ENCODE measurements around the gene CDH13. TPM values are rescaled to one million over a fixed set of nuclear protein-coding genes. Genes with fewer than 3 reads are reported as not detected.

CDH13 gene
- total RNA-seq, 1 donor from 2014 or later = 81.1 TPM

DNA sequence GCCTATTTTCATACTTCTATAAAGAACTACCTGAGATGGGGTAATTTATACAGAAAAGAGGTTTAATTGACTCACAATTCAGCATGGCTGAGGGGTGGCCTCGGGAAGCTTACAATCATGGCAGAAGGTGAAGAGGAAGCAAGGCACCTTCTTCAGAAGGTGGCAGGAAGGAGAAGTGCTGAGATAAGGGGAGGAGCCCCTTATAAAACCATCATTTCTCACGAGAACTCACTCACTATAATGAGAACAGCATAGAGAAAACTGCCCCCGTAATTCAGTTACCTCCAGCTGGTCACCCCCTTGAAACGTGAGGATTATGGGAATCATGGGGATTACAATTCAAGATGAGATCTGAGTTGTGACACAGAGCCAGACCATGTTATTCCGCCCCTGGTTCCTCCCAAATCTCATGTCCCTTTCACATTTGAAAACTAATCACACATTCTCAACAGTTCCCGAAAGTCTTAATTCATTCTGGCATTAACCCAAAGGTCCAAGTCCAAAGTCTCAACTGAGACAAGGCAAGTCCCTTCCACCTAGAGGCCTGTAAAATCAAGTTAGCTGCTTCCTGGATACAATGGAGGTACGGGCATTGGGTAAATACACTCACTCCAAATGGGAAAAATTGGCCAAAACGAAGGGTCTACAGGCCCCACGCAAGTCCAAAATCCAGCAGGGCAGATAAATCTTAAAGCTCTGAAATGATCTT is 237.7 kb downstream of the CDH13 start:
- H3K27me3 Mint-ChIP-seq (ENCODE audit: unreplicated experiment) = peaks cover 2% of the 10 kb centered on the region
- no peaks in the 10 kb centered on the region for H3K4me1 Mint-ChIP-seq (ENCODE audit: low read depth, unreplicated experiment)
- no peak overlapping the region for H3K27ac Mint-ChIP-seq (ENCODE audit: unreplicated experiment)
- no peak for DNase-seq
- peaks cover 17% of the 10 kb centered on the region for H3K36me3 Mint-ChIP-seq (ENCODE audit: unreplicated experiment)
- TF ChIP-seq, protein P1, sequence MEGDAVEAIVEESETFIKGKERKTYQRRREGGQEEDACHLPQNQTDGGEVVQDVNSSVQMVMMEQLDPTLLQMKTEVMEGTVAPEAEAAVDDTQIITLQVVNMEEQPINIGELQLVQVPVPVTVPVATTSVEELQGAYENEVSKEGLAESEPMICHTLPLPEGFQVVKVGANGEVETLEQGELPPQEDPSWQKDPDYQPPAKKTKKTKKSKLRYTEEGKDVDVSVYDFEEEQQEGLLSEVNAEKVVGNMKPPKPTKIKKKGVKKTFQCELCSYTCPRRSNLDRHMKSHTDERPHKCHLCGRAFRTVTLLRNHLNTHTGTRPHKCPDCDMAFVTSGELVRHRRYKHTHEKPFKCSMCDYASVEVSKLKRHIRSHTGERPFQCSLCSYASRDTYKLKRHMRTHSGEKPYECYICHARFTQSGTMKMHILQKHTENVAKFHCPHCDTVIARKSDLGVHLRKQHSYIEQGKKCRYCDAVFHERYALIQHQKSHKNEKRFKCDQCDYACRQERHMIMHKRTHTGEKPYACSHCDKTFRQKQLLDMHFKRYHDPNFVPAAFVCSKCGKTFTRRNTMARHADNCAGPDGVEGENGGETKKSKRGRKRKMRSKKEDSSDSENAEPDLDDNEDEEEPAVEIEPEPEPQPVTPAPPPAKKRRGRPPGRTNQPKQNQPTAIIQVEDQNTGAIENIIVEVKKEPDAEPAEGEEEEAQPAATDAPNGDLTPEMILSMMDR (IDR thresholded peaks at IDR 0.05; ENCODE audit: partially characterized antibody, unreplicated experiment) = no peak
- no peak overlapping the region for H3K4me3 Mint-ChIP-seq (ENCODE audit: unreplicated experiment)
- H3K9me3 Mint-ChIP-seq (ENCODE audit: unreplicated experiment) = peaks cover 3% of the 10 kb centered on the region

DNA sequence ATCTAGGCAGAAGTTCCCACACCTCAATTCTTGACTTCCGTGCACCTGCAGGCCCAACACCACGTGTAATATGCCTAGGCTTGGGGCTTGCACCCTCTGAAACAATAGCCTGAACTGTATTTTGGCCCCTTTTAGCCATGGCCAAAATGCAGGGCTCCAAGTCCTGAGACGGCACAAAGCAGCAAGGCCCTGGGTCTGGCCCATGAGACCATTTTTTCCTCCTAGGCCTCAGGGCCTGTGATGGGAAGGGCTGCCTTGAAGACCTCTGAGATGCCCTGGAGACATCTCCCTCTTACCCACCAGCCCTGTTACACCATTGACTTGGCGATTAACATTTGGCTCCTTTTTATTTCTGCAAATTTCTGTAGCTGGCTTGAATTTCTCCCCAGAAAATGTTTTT is 238.6 kb downstream of the CDH13 start:
- Mint-ChIP-seq H3K4me1 (ENCODE audit: low read depth, unreplicated experiment) (no peaks in the 10 kb centered on the region), H3K4me3 (ENCODE audit: unreplicated experiment) (no peak overlapping the region), H3K27me3 (ENCODE audit: unreplicated experiment) (peaks cover 2% of the 10 kb centered on the region), H3K9me3 (ENCODE audit: unreplicated experiment) (peaks cover 3% of the 10 kb centered on the region), H3K27ac (ENCODE audit: unreplicated experiment) (no peak overlapping the region), H3K36me3 (ENCODE audit: unreplicated experiment) (peaks cover 22% of the 10 kb centered on the region)
- no peak for DNase-seq
- TF ChIP-seq, protein P1 (IDR thresholded peaks at IDR 0.05; ENCODE audit: partially characterized antibody, unreplicated experiment) = no peak

DNA sequence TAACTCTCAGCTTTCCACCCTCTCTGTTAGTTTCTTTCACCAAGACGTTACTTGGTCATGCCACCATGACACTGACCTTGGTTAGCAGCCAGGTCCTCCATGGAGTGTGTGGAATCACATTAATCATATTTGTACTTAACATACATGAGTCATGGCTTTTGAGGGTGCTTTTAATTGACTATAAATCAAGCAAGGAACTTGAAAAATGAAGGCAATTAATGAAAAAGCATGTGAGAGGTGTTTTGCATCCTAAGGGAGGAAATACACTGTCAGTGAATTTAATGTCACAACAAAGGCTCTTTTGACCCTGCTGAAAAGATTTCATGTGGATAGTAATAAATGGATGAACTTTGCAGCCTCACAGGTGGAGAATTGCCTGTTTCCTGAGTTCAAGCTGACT is 240.7 kb downstream of the CDH13 start:
- H3K9me3 Mint-ChIP-seq (ENCODE audit: unreplicated experiment) = peaks cover 3% of the 10 kb centered on the region
- H3K4me1 Mint-ChIP-seq (ENCODE audit: low read depth, unreplicated experiment) = no peaks in the 10 kb centered on the region
- TF ChIP-seq, protein P1 (IDR thresholded peaks at IDR 0.05; ENCODE audit: partially characterized antibody, unreplicated experiment) = no peak
- H3K4me3 Mint-ChIP-seq (ENCODE audit: unreplicated experiment) = no peak overlapping the region
- no peak for DNase-seq
- H3K27ac Mint-ChIP-seq (ENCODE audit: unreplicated experiment) = no peak overlapping the region
- H3K27me3 Mint-ChIP-seq (ENCODE audit: unreplicated experiment) = peaks cover 2% of the 10 kb centered on the region
- H3K36me3 Mint-ChIP-seq (ENCODE audit: unreplicated experiment) = peaks cover 27% of the 10 kb centered on the region

DNA sequence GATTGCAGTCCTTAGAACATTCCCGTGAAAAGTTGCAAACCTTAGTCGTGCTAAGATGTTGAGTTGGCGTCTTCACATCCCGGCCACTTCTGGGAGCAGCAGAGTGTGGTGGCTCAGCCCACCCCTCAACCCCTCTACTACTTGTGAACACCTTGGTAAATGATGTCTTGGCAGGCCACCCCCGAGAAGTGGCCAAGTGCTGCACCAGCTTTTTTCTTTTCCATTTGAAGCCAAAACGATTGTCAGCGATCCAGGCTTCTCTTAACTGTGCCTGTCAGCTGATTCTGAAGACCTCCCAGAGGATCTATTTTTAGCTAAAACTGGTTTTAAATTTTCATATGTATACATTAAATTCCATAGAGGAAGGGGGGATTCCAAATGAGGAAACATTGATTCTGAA is 247.5 kb downstream of the CDH13 start:
- no peaks in the 10 kb centered on the region for H3K27me3 Mint-ChIP-seq (ENCODE audit: unreplicated experiment)
- H3K4me1 Mint-ChIP-seq (ENCODE audit: low read depth, unreplicated experiment) = no peaks in the 10 kb centered on the region
- no peaks in the 10 kb centered on the region for H3K9me3 Mint-ChIP-seq (ENCODE audit: unreplicated experiment)
- TF ChIP-seq, protein P1 (IDR thresholded peaks at IDR 0.05; ENCODE audit: partially characterized antibody, unreplicated experiment) = no peak
- H3K36me3 Mint-ChIP-seq (ENCODE audit: unreplicated experiment) = peaks cover 10% of the 10 kb centered on the region
- DNase-seq = no peak
- no peak overlapping the region for H3K4me3 Mint-ChIP-seq (ENCODE audit: unreplicated experiment)
- H3K27ac Mint-ChIP-seq (ENCODE audit: unreplicated experiment) = no peak overlapping the region

DNA sequence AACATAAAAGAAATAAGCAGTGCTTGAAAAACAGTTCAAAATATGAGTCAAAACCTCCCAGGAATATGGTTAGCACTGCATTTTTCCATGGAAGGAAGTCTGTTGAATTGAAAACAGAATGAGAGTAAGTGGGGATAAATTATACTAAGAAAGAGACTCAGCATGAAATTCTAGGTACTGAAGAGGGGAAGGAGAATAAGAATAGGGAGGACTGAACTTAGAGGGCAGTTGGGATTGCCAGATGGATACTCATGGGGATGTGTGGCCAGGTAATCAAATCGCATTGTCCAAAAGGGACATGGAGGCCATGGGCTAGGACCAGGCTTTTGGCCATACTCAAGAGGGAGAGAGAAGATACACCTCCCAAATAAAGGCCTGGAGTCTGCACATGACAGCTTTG is 247.9 kb downstream of the CDH13 start:
- no peak overlapping the region for H3K27ac Mint-ChIP-seq (ENCODE audit: unreplicated experiment)

More for the DNA sequence above, 247.9 kb downstream of the CDH13 start:
- Mint-ChIP-seq H3K36me3 (ENCODE audit: unreplicated experiment) (peaks cover 8% of the 10 kb centered on the region), H3K9me3 (ENCODE audit: unreplicated experiment) (no peaks in the 10 kb centered on the region), H3K27me3 (ENCODE audit: unreplicated experiment) (no peaks in the 10 kb centered on the region), H3K4me1 (ENCODE audit: low read depth, unreplicated experiment) (no peaks in the 10 kb centered on the region), H3K4me3 (ENCODE audit: unreplicated experiment) (no peak overlapping the region)
- DNase-seq = no peak
- TF ChIP-seq, protein P1 (IDR thresholded peaks at IDR 0.05; ENCODE audit: partially characterized antibody, unreplicated experiment) = no peak
